Peyer's patch (tissue), 4 donors: ENCODE data around the gene MYO3B.

Source experiments
- POLR2A ChIP-seq, 2 donors: fragments of 450-650 bp; IDR thresholded peaks; one replicate each; pipeline ENCODE4 v1.5.1; 2017; ENCODE audit warnings: antibody characterized with exemption in 2 of 2, mild to moderate bottlenecking in 2 of 2, moderate library complexity in 2 of 2
- TF ChIP-seq, protein P1 (sequence below), 6 experiments: fragments of 450-650 bp in 4 of 6; fragments of 200-600 bp in 2 of 6; sonication (generic) in 1 of 6; IDR thresholded peaks; one replicate each; pipeline ENCODE4 v1.5.1; 2017 to 2019; ENCODE audit warnings: antibody characterized with exemption in 6 of 6, mild to moderate bottlenecking in 3 of 6, moderate library complexity in 1 of 6

- no peak for TF ChIP-seq POLR2A (IDR thresholded peaks at IDR 0.05)
- TF ChIP-seq, protein P1, sequence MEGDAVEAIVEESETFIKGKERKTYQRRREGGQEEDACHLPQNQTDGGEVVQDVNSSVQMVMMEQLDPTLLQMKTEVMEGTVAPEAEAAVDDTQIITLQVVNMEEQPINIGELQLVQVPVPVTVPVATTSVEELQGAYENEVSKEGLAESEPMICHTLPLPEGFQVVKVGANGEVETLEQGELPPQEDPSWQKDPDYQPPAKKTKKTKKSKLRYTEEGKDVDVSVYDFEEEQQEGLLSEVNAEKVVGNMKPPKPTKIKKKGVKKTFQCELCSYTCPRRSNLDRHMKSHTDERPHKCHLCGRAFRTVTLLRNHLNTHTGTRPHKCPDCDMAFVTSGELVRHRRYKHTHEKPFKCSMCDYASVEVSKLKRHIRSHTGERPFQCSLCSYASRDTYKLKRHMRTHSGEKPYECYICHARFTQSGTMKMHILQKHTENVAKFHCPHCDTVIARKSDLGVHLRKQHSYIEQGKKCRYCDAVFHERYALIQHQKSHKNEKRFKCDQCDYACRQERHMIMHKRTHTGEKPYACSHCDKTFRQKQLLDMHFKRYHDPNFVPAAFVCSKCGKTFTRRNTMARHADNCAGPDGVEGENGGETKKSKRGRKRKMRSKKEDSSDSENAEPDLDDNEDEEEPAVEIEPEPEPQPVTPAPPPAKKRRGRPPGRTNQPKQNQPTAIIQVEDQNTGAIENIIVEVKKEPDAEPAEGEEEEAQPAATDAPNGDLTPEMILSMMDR (IDR thresholded peaks at IDR 0.05) = no peak
These were observed 34.8 kb downstream of the MYO3B start for GRCh38 chr2:170212625-170213280.
